Astrocyte (in vitro differentiated cells and primary cell): ENCODE results near the gene ITPRIPL1. TPM values are rescaled to one million over a fixed set of nuclear protein-coding genes. Genes with fewer than 3 reads are reported as not detected.

ENCODE experiments used
- DNase-seq: peaks from one replicate; pipeline ENCODE4 v3.0.0-alpha.2; 2010; ENCODE audit warnings: low read depth
- FAIRE-seq: peaks from 2 replicates; lab custom pipeline; 2011; peaks lifted over from hg19 to GRCh38; lab: Jason Lieb, UNC
- H2AFZ ChIP-seq: 2 replicates; pipeline ENCODE4 v1.6.0; 2012; ENCODE audit warnings: low read depth, low read length, inconsistent platforms
- H3K27ac ChIP-seq: 2 replicates; pipeline ENCODE4 v1.5.1; 2011; ENCODE audit warnings: low read depth, low read length, inconsistent platforms
- H3K27me3 ChIP-seq: 2 replicates; pipeline ENCODE4 v1.6.0; 2011; ENCODE audit warnings: low read length, inconsistent platforms; ENCODE audit not compliant: insufficient read depth
- H3K36me3 ChIP-seq: 2 replicates; pipeline ENCODE4 v1.5.1; 2011; ENCODE audit warnings: low read length, inconsistent platforms; ENCODE audit not compliant: insufficient read depth
- H3K4me1 ChIP-seq: 2 replicates; pipeline ENCODE4 v1.5.1; 2011; ENCODE audit warnings: low read length, inconsistent platforms; ENCODE audit not compliant: insufficient read depth
- H3K4me2 ChIP-seq: 2 replicates; pipeline ENCODE4 v1.6.0; 2012; ENCODE audit warnings: low read length, inconsistent platforms
- H3K4me3 ChIP-seq: 2 replicates; pipeline ENCODE4 v1.5.1; 2011; ENCODE audit warnings: low read depth, mild to moderate bottlenecking, low read length, inconsistent platforms; ENCODE audit not compliant: insufficient read depth
- H3K79me2 ChIP-seq: 2 replicates; pipeline ENCODE4 v1.6.0; 2012; ENCODE audit warnings: mild to moderate bottlenecking, low read length, inconsistent platforms; ENCODE audit not compliant: insufficient read depth
- H3K9ac ChIP-seq: 2 replicates; pipeline ENCODE4 v1.6.0; 2012; ENCODE audit warnings: mild to moderate bottlenecking, low read length, inconsistent platforms
- H3K9me3 ChIP-seq: 2 replicates; pipeline ENCODE4 v1.5.1; 2012; ENCODE audit warnings: low read depth, mild to moderate bottlenecking, low read length, inconsistent platforms; ENCODE audit not compliant: insufficient read depth
- H4K20me1 ChIP-seq: 2 replicates; pipeline ENCODE4 v1.6.0; 2012; ENCODE audit warnings: low read length, inconsistent platforms; ENCODE audit not compliant: insufficient read depth
- H3K27ac Mint-ChIP-seq: one replicate; pipeline ENCODE4 v1.8.0; 2021; ENCODE audit warnings: mild to moderate bottlenecking, mixed read lengths; ENCODE audit not compliant: unreplicated experiment
- H3K27me3 Mint-ChIP-seq: one replicate; pipeline ENCODE4 v1.8.0; 2021; ENCODE audit warnings: low read depth, mixed read lengths; ENCODE audit not compliant: unreplicated experiment
- H3K36me3 Mint-ChIP-seq: one replicate; pipeline ENCODE4 v1.8.0; 2021; ENCODE audit warnings: low read depth, mixed read lengths; ENCODE audit not compliant: unreplicated experiment
- H3K4me1 Mint-ChIP-seq: one replicate; pipeline ENCODE4 v1.8.0; 2021; ENCODE audit warnings: low read depth, mixed read lengths; ENCODE audit not compliant: unreplicated experiment
- H3K4me3 Mint-ChIP-seq: one replicate; pipeline ENCODE4 v1.8.0; 2021; ENCODE audit warnings: mild to moderate bottlenecking, moderate library complexity, mixed read lengths; ENCODE audit not compliant: unreplicated experiment
- H3K9me3 Mint-ChIP-seq: one replicate; pipeline ENCODE4 v1.8.0; 2021; ENCODE audit warnings: mild to moderate bottlenecking, mixed read lengths; ENCODE audit not compliant: unreplicated experiment
- CTCF ChIP-seq: IDR thresholded peaks from 2 replicates; pipeline ENCODE4 v1.5.1; 2011; ENCODE audit warnings: low read depth, mild to moderate bottlenecking, inconsistent platforms, low read length, moderate library complexity; ENCODE audit not compliant: insufficient read depth
- EZH2 ChIP-seq: IDR thresholded peaks from 2 replicates; pipeline ENCODE4 v1.6.1; 2012; ENCODE audit warnings: mild to moderate bottlenecking, low read length, inconsistent platforms; ENCODE audit not compliant: insufficient read depth
- total RNA-seq: library from RNA; stranded (reverse); gene quantifications from 2 replicates; pipeline ENCODE4 v1.2.1, GENCODE V29; 2021

The ITPRIPL1 gene
- total RNA-seq, 1 donor from 2014 or later: 0.45 TPM

GRCh38 chr2:96326564-96326963 lies 1.4 kb downstream of the ITPRIPL1 start:
- Histone ChIP-seq H3K4me3 (no peak overlapping the region), H3K36me3 (no peaks in the 10 kb centered on the region), H2AFZ (no peak overlapping the region), H3K4me1 (peaks cover 12% of the 10 kb centered on the region), H3K9ac (no peak overlapping the region), H3K79me2 (no peaks in the 10 kb centered on the region), H3K9me3 (no peaks in the 10 kb centered on the region), H3K4me2 (no peak overlapping the region), H3K27ac (no peak overlapping the region), H3K27me3 (peaks cover 8% of the 10 kb centered on the region), H4K20me1 (no peaks in the 10 kb centered on the region)
- Mint-ChIP-seq H3K9me3 (peaks cover 6% of the 10 kb centered on the region), H3K27ac (peak overlapping the region; percentile 53), H3K36me3 (peaks cover 8% of the 10 kb centered on the region), H3K4me1 (no peaks in the 10 kb centered on the region), H3K4me3 (no peak overlapping the region), H3K27me3 (peaks cover 47% of the 10 kb centered on the region)
- DNase-seq: no peak
- FAIRE-seq: no peak
- no peak for TF ChIP-seq CTCF
- no peak for TF ChIP-seq EZH2

- peaks cover 8% of the 10 kb centered on the region for H3K27me3 ChIP-seq
- Mint-ChIP-seq H3K4me3 (no peak overlapping the region), H3K9me3 (peaks cover 6% of the 10 kb centered on the region), H3K4me1 (no peaks in the 10 kb centered on the region), H3K36me3 (peaks cover 8% of the 10 kb centered on the region), H3K27me3 (peaks cover 44% of the 10 kb centered on the region), H3K27ac (peak overlapping the region; percentile 53)
- no peaks in the 10 kb centered on the region for H3K36me3 ChIP-seq
- no peak overlapping the region for H3K9ac ChIP-seq
- no peak overlapping the region for H3K4me2 ChIP-seq
- no peak overlapping the region for H3K27ac ChIP-seq
- H3K4me1 ChIP-seq: peaks cover 8% of the 10 kb centered on the region
- no peak for TF ChIP-seq CTCF
- TF ChIP-seq EZH2: no peak
- H3K4me3 ChIP-seq: no peak overlapping the region
- no peaks in the 10 kb centered on the region for H3K79me2 ChIP-seq
- no peak for DNase-seq
- no peaks in the 10 kb centered on the region for H4K20me1 ChIP-seq
- FAIRE-seq: no peak
- H2AFZ ChIP-seq: no peak overlapping the region
- H3K9me3 ChIP-seq: no peaks in the 10 kb centered on the region
These were observed 2.1 kb downstream of the ITPRIPL1 start for GRCh38 chr2:96326990-96327820.

GRCh38 chr2:96329456-96329855 lies 4.3 kb downstream of the ITPRIPL1 start:
- no peak for FAIRE-seq
- H3K27ac Mint-ChIP-seq: no peak overlapping the region
- H3K4me3 Mint-ChIP-seq: no peak overlapping the region
- Histone ChIP-seq H3K9ac (no peak overlapping the region), H3K27me3 (no peaks in the 10 kb centered on the region), H3K79me2 (peaks cover under 1% of the 10 kb centered on the region), H3K4me1 (peaks cover 8% of the 10 kb centered on the region), H3K4me3 (no peak overlapping the region), H4K20me1 (no peaks in the 10 kb centered on the region), H3K9me3 (no peaks in the 10 kb centered on the region), H3K36me3 (no peaks in the 10 kb centered on the region), H3K27ac (no peak overlapping the region), H3K4me2 (no peak overlapping the region), H2AFZ (no peak overlapping the region)
- peak; percentile 29 for DNase-seq
- H3K36me3 Mint-ChIP-seq: peaks cover 8% of the 10 kb centered on the region
- no peak for TF ChIP-seq CTCF
- no peaks in the 10 kb centered on the region for H3K4me1 Mint-ChIP-seq
- H3K9me3 Mint-ChIP-seq: peaks cover 6% of the 10 kb centered on the region
- peaks cover 25% of the 10 kb centered on the region for H3K27me3 Mint-ChIP-seq
